Liver (tissue), 9 donors: ENCODE data around the gene TOMM70. TPM values are rescaled to one million over a fixed set of nuclear protein-coding genes. Genes with fewer than 3 reads are reported as not detected.

Source experiments
- DNase-seq: peaks from one replicate; pipeline ENCODE4 v3.0.0-alpha.2; 2017; ENCODE audit warnings: low spot score
- H3K27ac ChIP-seq, 2 donors: one replicate each; pipeline ENCODE4 v1.7.0; 2013; ENCODE audit warnings: inconsistent platforms in 2 of 2, low read length in 2 of 2, control low read depth in 1 of 2, low read depth in 1 of 2, mild to moderate bottlenecking in 1 of 2
- H3K27me3 ChIP-seq, 4 donors: one replicate each; pipeline versions ENCODE4 v1.6.1 to v1.7.0; 2013; ENCODE audit warnings: low read length in 3 of 4, inconsistent platforms in 1 of 4, mild to moderate bottlenecking in 1 of 4, moderate library complexity in 1 of 4; ENCODE audit not compliant: control insufficient read depth in 4 of 4, insufficient read depth in 4 of 4
- H3K36me3 ChIP-seq, 4 donors: one replicate each; pipeline versions ENCODE4 v1.6.1 to v1.7.0; 2013; ENCODE audit warnings: low read length in 3 of 4, mild to moderate bottlenecking in 3 of 4, low read depth in 1 of 4, moderate library complexity in 1 of 4; ENCODE audit not compliant: control insufficient read depth in 4 of 4, insufficient read depth in 3 of 4
- H3K4me1 ChIP-seq, 4 donors: one replicate each; pipeline versions ENCODE4 v1.6.1 to v1.7.0; 2013; ENCODE audit warnings: low read length in 3 of 4, mild to moderate bottlenecking in 3 of 4, moderate library complexity in 1 of 4; ENCODE audit not compliant: control insufficient read depth in 4 of 4, insufficient read depth in 4 of 4
- H3K4me3 ChIP-seq, 3 donors: one replicate each; pipeline versions ENCODE4 v1.6.1 to v1.7.0; 2013; ENCODE audit warnings: low read length in 3 of 3, control low read depth in 1 of 3, low read depth in 1 of 3, mild to moderate bottlenecking in 1 of 3
- H3K9ac ChIP-seq, 2 donors: one replicate each; pipeline ENCODE4 v1.7.0; 2013; ENCODE audit warnings: low read length in 2 of 2, mild to moderate bottlenecking in 2 of 2, moderate library complexity in 2 of 2, control low read depth in 1 of 2, low read depth in 1 of 2
- H3K9me3 ChIP-seq, 4 donors: one replicate each; pipeline versions ENCODE4 v1.6.1 to v1.7.0; 2013; ENCODE audit warnings: low read length in 3 of 4; ENCODE audit not compliant: control insufficient read depth in 4 of 4
- ATF3 ChIP-seq: IDR thresholded peaks from 2 replicates; pipeline ENCODE4 v1.6.1; 2016; ENCODE audit warnings: antibody characterized with exemption
- CTCF ChIP-seq: fragments of 150-350 bp; IDR thresholded peaks from 2 replicates; pipeline ENCODE4 v1.5.1; 2017; ENCODE audit warnings: improper control_type of control experiment, low read depth, low read length; ENCODE audit not compliant: missing input control
- EGR1 ChIP-seq, 2 donors: IDR thresholded peaks; 2 replicates each; pipeline ENCODE4 v1.6.1; 2016 to 2018; ENCODE audit warnings: antibody characterized with exemption in 2 of 2, low read depth in 2 of 2
- FOXA1 ChIP-seq: IDR thresholded peaks from 2 replicates; pipeline ENCODE4 v1.6.1; 2016; ENCODE audit warnings: antibody characterized with exemption
- FOXA2 ChIP-seq: IDR thresholded peaks from 2 replicates; pipeline ENCODE4 v1.6.1; 2016; ENCODE audit warnings: antibody characterized with exemption
- GABPA ChIP-seq, 2 donors: IDR thresholded peaks in 1 of 2; conservative IDR thresholded peaks in 1 of 2; 2 replicates each; pipeline ENCODE4 v1.6.1; 2016; ENCODE audit warnings: antibody characterized with exemption in 2 of 2, mild to moderate bottlenecking in 1 of 2, moderate library complexity in 1 of 2
- HNF4A ChIP-seq, 2 donors: conservative IDR thresholded peaks; 2 replicates each; pipeline ENCODE4 v1.6.1; 2016; ENCODE audit warnings: antibody characterized with exemption in 2 of 2, mild to moderate bottlenecking in 2 of 2
- HNF4G ChIP-seq: IDR thresholded peaks from 2 replicates; pipeline ENCODE4 v1.6.1; 2016; ENCODE audit warnings: antibody characterized with exemption
- JUND ChIP-seq, 2 donors: IDR thresholded peaks; 2 replicates each; pipeline ENCODE4 v1.6.1; 2016; ENCODE audit warnings: antibody characterized with exemption in 2 of 2
- MAX ChIP-seq: IDR thresholded peaks from 2 replicates; pipeline ENCODE4 v1.6.1; 2016; ENCODE audit warnings: antibody characterized with exemption
- RAD21 ChIP-seq, 2 donors: IDR thresholded peaks; 2 replicates each; pipeline ENCODE4 v1.6.1; 2016; ENCODE audit warnings: antibody characterized with exemption in 2 of 2, mild to moderate bottlenecking in 2 of 2
- REST ChIP-seq: IDR thresholded peaks from 2 replicates; pipeline ENCODE4 v1.6.1; 2016; ENCODE audit warnings: antibody characterized with exemption, mild to moderate bottlenecking
- RXRA ChIP-seq, 2 donors: IDR thresholded peaks; 2 replicates each; pipeline ENCODE4 v1.6.1; 2017 to 2018; ENCODE audit warnings: antibody characterized with exemption in 2 of 2, mild to moderate bottlenecking in 1 of 2
- YY1 ChIP-seq: IDR thresholded peaks from 2 replicates; pipeline ENCODE4 v1.6.1; 2016; ENCODE audit warnings: antibody characterized with exemption, mild to moderate bottlenecking
- WGBS: extraction: QIAGEN DNeasy Blood & Tissue Kit; methylation state at CpG from one replicate; pipeline ENCODE4 v1.1.7; 2013; 5-methylcytosine and 5-hydroxymethylcytosine counted together
- polyA plus RNA-seq, 2 donors: library from polyadenylated mRNA; stranded (reverse) in 1 of 2; unstranded in 1 of 2; fragments of 200-250 nt in 1 of 2; fragments of >200 nt in 1 of 2; fragmentation: Nextera tagmentation in 1 of 2; extraction: Ambion mirVana in 1 of 2; gene quantifications; one replicate each; pipeline versions ENCODE4 v1.2.1 to v1.2.3, GENCODE V29; 2013 to 2015
- total RNA-seq, 2 donors: library from RNA; depleted of rRNA; stranded (reverse); fragments of >200 nt; gene quantifications; one replicate each; pipeline ENCODE4 v1.2.3, GENCODE V29; 2014
- donor health status: healthy.
- donor health status: healthy.
- donor health status: healthy.
- donor health status: healthy.
- donor health status: healthy.

Gene TOMM70
- total and polyA plus RNA-seq, 4 donors: 16.7 to 55.8 (median 32.6) TPM

GRCh38 chr3:100424261-100424660, 23.4 kb upstream of the TOMM70 start:
- Histone ChIP-seq H3K27ac (no peak overlapping the region), H3K36me3 (no peaks in the 10 kb centered on the region), H3K4me1 (peaks cover 1 to 30% (median 22%) of the 10 kb centered on the region in 4 donors), H3K4me3 (no peak overlapping the region), H3K9ac (no peak overlapping the region), H3K9me3 (no peaks in the 10 kb centered on the region), H3K27me3 (no peaks in the 10 kb centered on the region)
- TF ChIP-seq MAX (no peak), FOXA2 (no peak), FOXA1 (no peak), RAD21 (IDR thresholded peaks at IDR 0.05) (no peak), JUND (IDR thresholded peaks at IDR 0.05) (no peak), HNF4G (no peak), HNF4A (conservative IDR thresholded peaks at IDR 0.05) (no peak), EGR1 (IDR thresholded peaks at IDR 0.05; ENCODE audit: low read depth in 2 of 2) (no peak), REST (no peak), GABPA (IDR thresholded peaks at IDR 0.05 in 1 of 2, conservative IDR thresholded peaks at IDR 0.05 in 1 of 2) (no peak), CTCF (no peak), ATF3 (no peak), YY1 (no peak)
- DNase-seq: no peak
- WGBS: 95% methylated on average over 2 of the region's 2 CpGs

GRCh38 chr3:100423611-100424010, 22.7 kb upstream of the TOMM70 start:
- Histone ChIP-seq H3K27me3 (no peaks in the 10 kb centered on the region), H3K36me3 (no peaks in the 10 kb centered on the region), H3K4me1 (peaks cover 1 to 30% (median 22%) of the 10 kb centered on the region in 4 donors), H3K4me3 (no peak overlapping the region), H3K9me3 (no peaks in the 10 kb centered on the region), H3K9ac (no peak overlapping the region), H3K27ac (no peak overlapping the region)
- no peak for DNase-seq
- TF ChIP-seq ATF3: no peak
- no peak for TF ChIP-seq HNF4A (conservative IDR thresholded peaks at IDR 0.05)
- no peak for TF ChIP-seq EGR1 (IDR thresholded peaks at IDR 0.05; ENCODE audit: low read depth in 2 of 2)
- TF ChIP-seq CTCF: no peak
- TF ChIP-seq JUND (IDR thresholded peaks at IDR 0.05): no peak
- no peak for TF ChIP-seq RXRA (IDR thresholded peaks at IDR 0.05)
- TF ChIP-seq FOXA2: no peak
- no peak for TF ChIP-seq HNF4G
- no peak for TF ChIP-seq REST
- TF ChIP-seq FOXA1: no peak
- WGBS: 97% methylated on average over 5 of the region's 5 CpGs
